Upper lobe of left lung (tissue), 6 donors: ENCODE data around the gene FAM193B. TPM values are rescaled to one million over a fixed set of nuclear protein-coding genes. Genes with fewer than 3 reads are reported as not detected.

Experiments
- ATAC-seq, 2 donors: fragments of 200-7000 bp; cut with Tn5 transposase; one replicate each; pipeline ENCODE4 v1.9.1; 2022; ENCODE audit warnings: mild to moderate bottlenecking in 2 of 2, moderate library complexity in 2 of 2; ENCODE audit not compliant: low FRiP score in 2 of 2
- DNase-seq, 2 donors: peaks; one replicate each; pipeline ENCODE4 v3.0.0-alpha.2; 2019 to 2020
- H3K27ac ChIP-seq, 4 donors: fragments of 200-600 bp; sonication (generic); one replicate each; pipeline ENCODE4 v1.5.1; 2016 to 2019
- H3K27me3 ChIP-seq, 4 donors: fragments of 200-600 bp; sonication (generic); one replicate each; pipeline ENCODE4 v1.5.1; 2017 to 2019
- H3K36me3 ChIP-seq, 4 donors: fragments of 200-600 bp; sonication (generic); one replicate each; pipeline ENCODE4 v1.5.1; 2016 to 2019
- H3K4me1 ChIP-seq, 4 donors: fragments of 200-600 bp; sonication (generic); one replicate each; pipeline ENCODE4 v1.5.1; 2018 to 2019
- H3K4me3 ChIP-seq, 4 donors: fragments of 200-600 bp; sonication (generic); one replicate each; pipeline ENCODE4 v1.5.1; 2017 to 2019; ENCODE audit warnings: mild to moderate bottlenecking in 2 of 4, moderate library complexity in 1 of 4
- H3K9me3 ChIP-seq, 4 donors: fragments of 200-600 bp; sonication (generic); one replicate each; pipeline ENCODE4 v1.5.1; 2018 to 2019
- CTCF ChIP-seq, 6 experiments: fragments of 450-650 bp in 4 of 6; fragments of 200-600 bp in 2 of 6; sonication (generic) in 2 of 6; IDR thresholded peaks; one replicate each; pipeline ENCODE4 v1.5.1; 2016 to 2019; ENCODE audit warnings: antibody characterized with exemption in 6 of 6
- EP300 ChIP-seq, 4 donors: sonication (generic); formaldehyde crosslinking; IDR thresholded peaks; one replicate each; pipeline ENCODE4 v1.5.1; 2017; ENCODE audit warnings: antibody characterized with exemption in 4 of 4, control low read depth in 2 of 4
- POLR2A ChIP-seq, 4 donors: fragments of 450-650 bp; IDR thresholded peaks; one replicate each; pipeline ENCODE4 v1.5.1; 2016 to 2017; ENCODE audit warnings: antibody characterized with exemption in 4 of 4, mild to moderate bottlenecking in 2 of 4
- POLR2AphosphoS5 ChIP-seq, 2 donors: sonication (generic); formaldehyde crosslinking; IDR thresholded peaks; one replicate each; pipeline ENCODE4 v1.5.1; 2017; ENCODE audit warnings: antibody characterized with exemption in 2 of 2
- WGBS, 2 donors: methylation state at CpG; one replicate each; pipeline ENCODE4 v1.1.5; 2017 to 2018; 5-methylcytosine and 5-hydroxymethylcytosine counted together
- total RNA-seq, 6 donors: library from RNA; depleted of rRNA in 4 of 6; stranded (reverse); fragments of >200 nt in 4 of 6; gene quantifications; one replicate each; pipeline versions ENCODE4 v1.1.0 to v1.2.1, GENCODE V29; 2016 to 2021
- donor health status: DM: no; HTN: no; CAD: no; lungs with moderate emphysema.
- donor health status: DM: no; HTN: yes; CAD: no; lungs with severe emphysema.

The FAM193B gene
- total RNA-seq, 6 donors from 2014 or later, result 45.1 to 421 (median 91.4) TPM

- WGBS, 2 donors, result 30 to 34% methylated on average over 18 of the region's 18 CpGs
- ATAC-seq (peak; percentile 69 to 71), DNase-seq (peak in 1 of 2 donors; percentile 86)
- Histone ChIP-seq H3K36me3 (peaks cover 0 to 24% (median 14%) of the 10 kb centered on the region in 4 donors), H3K27ac (peak overlapping the region; percentile 53 to 71 (median 66)), H3K27me3 (no peaks in the 10 kb centered on the region), H3K4me3 (no peak overlapping the region), H3K4me1 (peaks cover 18 to 29% (median 24%) of the 10 kb centered on the region in 4 donors), H3K9me3 (no peaks in the 10 kb centered on the region)
- TF ChIP-seq CTCF (IDR thresholded peaks at IDR 0.05) (no peak), POLR2AphosphoS5 (IDR thresholded peaks at IDR 0.05) (peak in 1 of 2 donors; percentile 43), POLR2A (IDR thresholded peaks at IDR 0.05) (peak in 1 of 4 donors; percentile 6)
These were observed 75.4 kb downstream of the FAM193B start for GRCh38 chr5:177478711-177479646.

GRCh38 chr5:177477701-177478477, 76.5 kb downstream of the FAM193B start:
- no peak for ATAC-seq
- Histone ChIP-seq H3K4me1 (peaks cover 18 to 35% (median 26%) of the 10 kb centered on the region in 4 donors), H3K27ac (peak overlapping the region in 3 of 4 donors; percentile 12 to 71 (median 41)), H3K4me3 (no peak overlapping the region), H3K27me3 (peaks cover 0 to under 1% (median under 1%) of the 10 kb centered on the region in 4 donors), H3K36me3 (peaks cover 0 to 13% (median 7%) of the 10 kb centered on the region in 4 donors), H3K9me3 (no peaks in the 10 kb centered on the region)
- no peak for DNase-seq
- TF ChIP-seq EP300 (IDR thresholded peaks at IDR 0.05), result no peak
- no peak for TF ChIP-seq CTCF (IDR thresholded peaks at IDR 0.05)
- TF ChIP-seq POLR2AphosphoS5 (IDR thresholded peaks at IDR 0.05), result no peak
- no peak for TF ChIP-seq POLR2A (IDR thresholded peaks at IDR 0.05)
- 91 to 95% methylated on average over 8 to 13 of the region's 13 CpGs for WGBS, 2 donors

- 63 to 75% methylated on average over 10 to 18 of the region's 18 CpGs for WGBS, 2 donors
- peaks cover 30 to 47% (median 38%) of the 10 kb centered on the region in 4 donors for H3K4me1 ChIP-seq
These were observed 77.7 kb downstream of the FAM193B start for GRCh38 chr5:177476531-177477233.

GRCh38 chr5:177475563-177476427, 78.6 kb downstream of the FAM193B start:
- ATAC-seq (no peak), DNase-seq (no peak)
- no peak overlapping the region for H3K4me3 ChIP-seq
- TF ChIP-seq POLR2A (IDR thresholded peaks at IDR 0.05), result no peak
- TF ChIP-seq EP300 (IDR thresholded peaks at IDR 0.05), result no peak
- TF ChIP-seq POLR2AphosphoS5 (IDR thresholded peaks at IDR 0.05), result no peak
- no peak overlapping the region for H3K27ac ChIP-seq
- 75 to 83% methylated on average over 8 to 11 of the region's 11 CpGs for WGBS, 2 donors
- peaks cover 0 to 7% (median 1%) of the 10 kb centered on the region in 4 donors for H3K27me3 ChIP-seq
- H3K9me3 ChIP-seq, result no peaks in the 10 kb centered on the region
- H3K4me1 ChIP-seq, result peaks cover 31 to 55% (median 43%) of the 10 kb centered on the region in 4 donors
- H3K36me3 ChIP-seq, result no peaks in the 10 kb centered on the region

More at GRCh38 chr5:177476531-177477233, 77.7 kb downstream of the FAM193B start:
- Histone ChIP-seq H3K4me3 (no peak overlapping the region), H3K36me3 (peaks cover 0 to 6% (median 3%) of the 10 kb centered on the region in 4 donors), H3K9me3 (no peaks in the 10 kb centered on the region), H3K27ac (peak overlapping the region in 1 of 4 donors; percentile 41), H3K27me3 (peaks cover 0 to 7% (median 1%) of the 10 kb centered on the region in 4 donors)
- ATAC-seq (peak in 1 of 2 donors; percentile 58), DNase-seq (peak in 1 of 2 donors; percentile 53)
- no peak for TF ChIP-seq POLR2A (IDR thresholded peaks at IDR 0.05)
- peak in 1 of 2 donors; percentile 3 for TF ChIP-seq POLR2AphosphoS5 (IDR thresholded peaks at IDR 0.05)
